Astrocyte of the cerebellum (primary cell): Measurements from ENCODE around the gene MAML3.

ENCODE experiments used
- DNase-seq: peaks from one replicate; pipeline ENCODE4 v3.0.0-alpha.2; 2011; ENCODE audit warnings: low read depth
- H3K4me3 ChIP-seq: 2 replicates; pipeline ENCODE4 v1.5.1; 2011; ENCODE audit warnings: mild to moderate bottlenecking, low read depth, low read length, moderate library complexity
- CTCF ChIP-seq: IDR thresholded peaks from 2 replicates; pipeline ENCODE4 v1.5.1; 2012; ENCODE audit warnings: low read length, low read depth, moderate library complexity, mild to moderate bottlenecking; ENCODE audit errors: missing control alignments
- in situ Hi-C: cut with HindIII; loops from 2 replicates; pipeline ENCODE4 v1.10.0; 2017; ENCODE audit warnings: low sequenced_read_pairs

MAML3 gene

DNA sequence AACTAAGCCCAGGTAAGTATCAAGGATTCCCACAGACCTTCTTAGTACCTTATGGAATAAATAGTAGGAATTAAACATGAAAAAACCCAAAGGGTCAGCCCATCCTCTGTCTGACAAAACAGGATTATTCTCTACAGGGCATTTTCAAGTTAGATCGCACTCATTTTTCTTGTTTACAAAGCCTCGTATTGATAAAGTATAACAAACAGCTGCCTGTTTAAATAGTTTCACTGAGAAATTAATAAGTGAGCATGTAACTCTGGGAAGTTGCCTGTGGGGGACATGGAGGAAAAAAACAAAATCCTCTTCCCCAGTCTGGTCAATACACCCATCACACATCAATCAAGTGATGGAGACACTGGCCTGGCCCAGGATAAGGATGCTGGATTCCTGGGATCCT is 48.5 kb downstream of the MAML3 start:
- no peak overlapping the region for H3K4me3 ChIP-seq
- no peak for TF ChIP-seq CTCF
- no peak for DNase-seq
- in situ Hi-C loops: no loop called here

GRCh38 chr4:140103676-140104075 is 50.3 kb downstream of the MAML3 start:
- TF ChIP-seq CTCF: no peak
- peak; percentile 33 for DNase-seq
- in situ Hi-C loops: no loop called here
- H3K4me3 ChIP-seq: no peak overlapping the region

DNA sequence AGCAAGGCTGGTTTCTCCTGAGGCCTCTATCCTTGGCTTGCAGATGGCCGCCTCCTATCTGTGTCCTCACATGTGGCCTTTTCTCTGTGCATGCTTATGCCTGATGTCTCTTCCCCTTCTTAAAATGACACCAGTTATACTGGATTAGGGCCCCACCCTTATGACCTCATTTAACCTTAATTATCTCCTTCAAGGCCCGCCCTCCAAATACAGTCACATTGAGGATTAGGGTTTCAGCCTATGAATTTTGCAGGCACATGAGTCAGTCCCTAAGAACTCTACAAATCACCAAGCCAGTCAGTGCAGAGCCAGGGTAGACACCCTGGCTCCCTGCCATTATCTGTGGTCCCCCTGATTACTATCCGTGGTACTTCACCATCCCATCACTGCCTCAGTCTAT is 51.6 kb downstream of the MAML3 start:
- no peak for DNase-seq
- TF ChIP-seq CTCF: no peak
- H3K4me3 ChIP-seq: no peak overlapping the region
- in situ Hi-C loops: no loop called here

DNA sequence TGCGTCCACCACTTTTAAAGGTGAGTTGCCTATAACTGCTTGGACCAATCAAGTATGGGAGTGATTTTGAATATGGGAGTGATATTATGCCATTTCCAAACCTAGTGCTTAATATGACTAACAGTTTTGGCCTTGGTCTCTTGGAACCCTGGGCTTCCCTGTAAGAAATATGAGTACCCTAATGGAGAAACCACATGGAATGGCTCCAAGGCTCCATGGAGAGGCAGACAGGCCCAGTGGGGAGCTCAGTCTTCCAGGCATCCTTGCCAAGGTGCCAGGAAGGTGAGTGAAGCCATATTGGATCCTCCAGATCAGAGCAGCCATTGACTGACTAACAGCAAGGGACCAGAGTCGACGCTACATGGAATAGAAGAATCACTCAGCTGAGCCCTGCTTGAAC is 53.2 kb downstream of the MAML3 start:
- H3K4me3 ChIP-seq: no peak overlapping the region
- in situ Hi-C loops: no loop called here
- peak; percentile 78 for DNase-seq
- TF ChIP-seq CTCF: no peak

DNA sequence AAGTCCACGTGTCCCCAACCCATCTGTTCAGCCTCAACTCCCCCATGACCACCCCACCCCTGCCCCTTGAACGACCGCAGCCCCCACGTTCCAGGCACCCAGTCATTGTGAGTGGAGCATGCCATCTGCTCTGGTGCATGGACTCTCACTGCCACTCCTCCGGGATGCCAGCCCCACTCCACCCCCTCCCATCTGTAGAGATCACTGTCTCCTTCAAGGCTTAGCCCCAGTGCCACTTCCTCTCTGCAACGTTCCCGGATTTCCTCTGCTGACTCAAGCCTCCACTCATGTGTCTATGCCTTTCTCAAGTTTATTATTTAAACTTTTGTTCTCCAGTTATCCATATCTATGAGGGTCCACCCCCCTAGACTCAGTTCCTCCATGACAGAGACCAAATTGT is 54.0 kb downstream of the MAML3 start:
- no peak for DNase-seq
- no peak overlapping the region for H3K4me3 ChIP-seq
- in situ Hi-C loops: no loop called here
- no peak for TF ChIP-seq CTCF

DNA sequence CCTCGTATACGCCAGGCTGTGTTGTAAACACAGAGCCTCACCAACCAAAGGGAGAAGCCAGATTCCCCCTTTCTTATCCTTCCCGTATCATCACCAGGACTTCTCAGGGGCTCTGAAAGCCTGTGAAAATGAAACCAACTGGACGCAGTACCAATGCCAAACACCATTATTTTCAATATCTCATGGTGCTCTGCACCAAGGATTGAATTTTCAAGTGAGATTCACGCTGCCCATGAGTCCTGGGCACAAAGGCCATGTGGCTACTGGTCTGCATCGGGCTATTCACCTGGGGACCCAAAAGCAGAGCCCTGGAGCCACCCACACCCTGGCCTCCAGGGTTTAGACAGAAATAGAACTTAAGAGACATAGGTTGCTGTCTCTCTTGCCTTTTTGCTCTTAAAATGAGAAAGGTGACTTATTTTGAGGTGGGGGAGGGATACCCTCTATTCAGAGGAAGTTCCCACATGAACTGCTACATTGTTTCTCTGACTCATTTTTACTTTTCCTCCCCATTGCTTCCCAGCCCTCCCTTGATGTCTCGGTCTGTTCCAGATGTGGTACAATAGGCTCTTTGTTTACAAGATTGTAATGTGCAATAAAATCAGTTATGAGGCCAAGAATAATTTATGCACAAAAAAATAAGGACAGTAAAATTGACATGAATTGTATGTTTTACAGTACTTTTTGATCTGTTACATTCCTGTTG is 55.4 kb downstream of the MAML3 start:
- no peak overlapping the region for H3K4me3 ChIP-seq
- TF ChIP-seq CTCF: no peak
- DNase-seq: peak; percentile 55
- in situ Hi-C loops: no loop called here
